Stimulated activated naive CD8-positive, alpha-beta T cell treated with anti-CD3 and anti-CD28 coated beads, Interleukin-15, amount 100 ng/mL, for 72 hours (primary cell): Measurements from ENCODE around the gene PLD3.
"Not testable (repeated sequence)": the region's sequence is repeated elsewhere in the genome, so short reads cannot be mapped to it uniquely, and the experiment has no call there.

ENCODE experiments used
- ATAC-seq: fragments of 150-1000 bp; cut with Tn5 transposase; 2 replicates; pipeline ENCODE4 v1.10.0; 2021; ENCODE audit warnings: mild to moderate bottlenecking, moderate library complexity
- DNase-seq, 2 donors: peaks; one replicate each; pipeline ENCODE4 v3.0.0; 2021 to 2022
- H3K27ac Mint-ChIP-seq, 2 donors: one replicate each; pipeline ENCODE4 v1.8.0; 2022; ENCODE audit warnings: mild to moderate bottlenecking in 2 of 2, mixed read lengths in 2 of 2, moderate library complexity in 2 of 2
- H3K27me3 Mint-ChIP-seq: one replicate; pipeline ENCODE4 v1.8.0; 2022; ENCODE audit warnings: mixed read lengths
- H3K4me1 Mint-ChIP-seq: one replicate; pipeline ENCODE4 v1.8.0; 2022; ENCODE audit warnings: mild to moderate bottlenecking, mixed read lengths
- H3K4me3 Mint-ChIP-seq, 2 donors: one replicate each; pipeline ENCODE4 v1.8.0; 2022; ENCODE audit warnings: mild to moderate bottlenecking in 2 of 2, mixed read lengths in 2 of 2, moderate library complexity in 1 of 2
- H3K9me3 Mint-ChIP-seq, 2 donors: one replicate each; pipeline ENCODE4 v1.8.0; 2022; ENCODE audit warnings: mixed read lengths in 2 of 2

The PLD3 gene

DNA sequence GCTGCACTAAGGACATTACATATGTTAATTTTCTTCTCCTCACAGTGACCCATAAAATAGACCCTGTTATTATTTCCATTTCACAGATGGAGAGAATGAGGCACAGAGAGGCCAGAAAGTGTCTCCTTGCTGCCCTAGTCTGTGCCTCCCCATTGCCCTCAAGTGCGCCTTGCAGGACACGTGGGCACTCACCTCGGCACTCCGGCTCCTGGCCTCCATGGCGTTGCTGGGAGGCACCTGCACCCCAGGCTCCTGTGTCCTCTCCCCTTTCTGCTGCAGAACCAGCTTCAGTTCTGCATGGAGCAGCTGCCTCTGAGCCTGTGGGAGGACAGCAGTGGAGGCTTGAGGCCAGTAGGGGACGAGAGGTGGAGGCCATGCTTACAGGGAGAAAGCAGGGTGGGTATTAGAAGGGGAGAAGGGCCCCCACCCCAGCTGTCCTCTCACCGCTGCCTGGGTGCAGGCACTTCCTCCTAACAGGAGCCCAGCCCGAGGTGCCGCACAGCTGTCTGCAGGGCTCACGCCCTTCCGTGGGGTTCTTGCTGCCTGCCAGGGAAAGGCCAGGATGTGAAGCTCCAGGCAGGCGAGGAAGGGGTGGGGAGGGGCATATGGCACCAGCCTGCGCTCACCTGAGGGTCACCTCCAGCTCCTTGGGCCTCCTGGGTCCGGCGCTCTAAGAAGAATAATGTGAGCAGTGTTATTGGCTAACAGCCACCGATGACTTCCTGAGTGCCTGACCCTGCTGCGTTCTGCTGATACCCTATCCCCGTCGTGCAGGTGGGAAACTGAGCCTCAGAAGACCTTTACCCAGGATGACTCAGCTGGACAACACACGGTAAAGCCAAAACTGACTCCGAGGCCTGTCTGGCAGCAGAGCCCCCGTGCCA is 59.5 kb downstream of the PLD3 start:
- no peak for DNase-seq
- no peak overlapping the region for H3K27ac Mint-ChIP-seq
- H3K27me3 Mint-ChIP-seq: peaks cover 9% of the 10 kb centered on the region
- no peak for ATAC-seq
- no peaks in the 10 kb centered on the region for H3K9me3 Mint-ChIP-seq
- H3K4me1 Mint-ChIP-seq: peaks cover 19% of the 10 kb centered on the region
- H3K4me3 Mint-ChIP-seq: no peak overlapping the region

- H3K4me1 Mint-ChIP-seq: peaks cover 18% of the 10 kb centered on the region
- H3K9me3 Mint-ChIP-seq: not testable (repeated sequence)
Observed at GRCh38 chr19:40408598-40408925, 60.1 kb downstream of the PLD3 start.

DNA sequence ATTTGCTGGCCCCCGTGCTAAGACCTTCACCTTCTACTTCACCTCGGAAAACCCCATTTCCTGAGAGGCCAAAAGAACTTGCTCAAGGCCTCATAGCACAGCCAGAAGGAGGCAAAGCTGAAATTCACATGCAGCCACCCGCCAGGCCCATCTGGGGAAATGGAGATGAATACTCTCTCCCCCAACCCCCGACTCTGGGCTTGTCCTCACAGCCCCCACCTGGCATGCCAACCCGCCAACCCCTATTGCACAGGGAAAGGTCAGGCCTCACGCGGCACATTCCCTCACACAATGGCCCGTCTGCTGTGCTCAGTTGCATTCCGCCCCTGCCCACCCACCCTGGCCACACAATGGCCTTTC is 61.5 kb downstream of the PLD3 start:
- Mint-ChIP-seq H3K9me3 (no peaks in the 10 kb centered on the region), H3K4me1 (peaks cover 20% of the 10 kb centered on the region), H3K4me3 (no peak overlapping the region), H3K27me3 (peaks cover 9% of the 10 kb centered on the region), H3K27ac (no peak overlapping the region)
- DNase-seq: no peak
- no peak for ATAC-seq

More at GRCh38 chr19:40408598-40408925, 60.1 kb downstream of the PLD3 start:
- H3K27ac Mint-ChIP-seq, H3K27me3 Mint-ChIP-seq, ATAC-seq, DNase-seq, H3K4me3 Mint-ChIP-seq: not testable (repeated sequence)

- H3K27me3 Mint-ChIP-seq: peaks cover 9% of the 10 kb centered on the region
- ATAC-seq (no peak), DNase-seq (no peak)
- H3K27ac Mint-ChIP-seq: no peak overlapping the region
- H3K4me1 Mint-ChIP-seq: peaks cover 20% of the 10 kb centered on the region
- H3K9me3 Mint-ChIP-seq: no peaks in the 10 kb centered on the region
- no peak overlapping the region for H3K4me3 Mint-ChIP-seq
Observed at GRCh38 chr19:40411125-40411842, 62.8 kb downstream of the PLD3 start.

DNA sequence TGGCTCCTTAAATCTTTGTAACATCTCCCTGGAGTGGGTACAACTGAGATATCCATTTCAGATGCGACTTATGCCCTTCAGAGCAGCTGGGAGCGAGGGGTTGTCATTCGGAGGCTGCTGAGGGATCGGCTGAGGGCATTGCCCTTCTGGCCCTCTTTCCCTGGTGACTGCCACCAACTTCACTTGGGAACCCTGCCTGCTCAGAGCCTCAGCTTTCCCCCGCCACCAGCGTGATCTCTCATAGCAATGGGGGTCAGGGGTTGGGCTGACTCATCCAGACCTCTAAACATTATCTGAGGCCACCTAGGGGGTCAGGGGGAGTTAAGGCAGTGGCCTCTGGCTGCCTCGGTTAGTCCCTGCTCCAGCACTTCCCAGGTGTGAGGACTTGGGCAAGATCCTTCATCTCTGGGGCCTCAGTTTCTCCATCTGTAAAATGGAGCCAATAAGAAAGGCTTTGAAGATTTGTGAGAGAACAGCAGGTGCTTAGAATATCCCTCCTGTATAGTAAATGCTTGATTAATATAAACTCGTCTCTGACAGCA is 63.5 kb downstream of the PLD3 start:
- Mint-ChIP-seq H3K4me3 (no peak overlapping the region), H3K27ac (no peak overlapping the region), H3K4me1 (peaks cover 25% of the 10 kb centered on the region), H3K9me3 (no peaks in the 10 kb centered on the region), H3K27me3 (peaks cover 9% of the 10 kb centered on the region)
- no peak for ATAC-seq
- no peak for DNase-seq

GRCh38 chr19:40412866-40413265 is 64.4 kb downstream of the PLD3 start:
- DNase-seq: no peak
- H3K27ac Mint-ChIP-seq: peak overlapping the region in 1 of 2 donors; percentile 19
- peaks cover 26% of the 10 kb centered on the region for H3K4me1 Mint-ChIP-seq
- H3K27me3 Mint-ChIP-seq: peaks cover 9% of the 10 kb centered on the region
- no peak overlapping the region for H3K4me3 Mint-ChIP-seq
- ATAC-seq: no peak
- H3K9me3 Mint-ChIP-seq: no peaks in the 10 kb centered on the region

DNA sequence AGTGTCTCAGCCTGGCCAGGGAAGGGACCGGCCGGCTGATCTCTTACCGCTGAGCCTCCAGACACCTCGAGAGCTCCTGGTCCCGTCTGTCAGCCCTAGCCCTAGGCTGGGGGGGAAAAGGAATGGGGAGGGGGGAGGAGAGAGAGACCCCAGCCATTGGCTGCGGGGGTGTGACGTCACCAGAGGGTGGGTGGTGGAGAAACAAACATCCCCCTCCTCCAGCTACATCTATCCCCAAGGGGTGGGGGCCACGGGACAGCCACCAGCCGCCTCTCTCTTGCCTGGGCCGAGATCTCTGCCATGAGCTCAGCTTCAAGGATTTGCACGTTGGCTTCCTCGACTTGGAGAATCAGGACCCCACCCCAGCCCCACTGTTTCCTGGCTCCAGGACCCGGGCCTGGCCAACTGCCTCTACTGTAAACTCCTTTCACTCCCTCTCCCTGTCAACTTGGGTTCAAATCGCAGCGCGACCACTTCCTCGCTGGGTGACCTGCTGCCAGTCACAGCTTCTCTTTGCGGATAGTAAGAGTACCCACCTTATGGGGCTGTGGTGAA is 64.9 kb downstream of the PLD3 start, which contains the start of gene PRX:
Gene PRX, minus strand, starts transcription at position 88 of the 555 bp plus-strand sequence. CDS start 5,446 bp downstream, outside the sequence.
- Mint-ChIP-seq H3K9me3 (no peaks in the 10 kb centered on the region), H3K27ac (peak within 1 kb of the TSS; percentile 14 to 35), H3K4me3 (no peak within 1 kb of the TSS), H3K4me1 (peaks cover 22% of the 10 kb centered on the region), H3K27me3 (peaks cover 9% of the 10 kb centered on the region)
- DNase-seq (no peak), ATAC-seq (no peak)

DNA sequence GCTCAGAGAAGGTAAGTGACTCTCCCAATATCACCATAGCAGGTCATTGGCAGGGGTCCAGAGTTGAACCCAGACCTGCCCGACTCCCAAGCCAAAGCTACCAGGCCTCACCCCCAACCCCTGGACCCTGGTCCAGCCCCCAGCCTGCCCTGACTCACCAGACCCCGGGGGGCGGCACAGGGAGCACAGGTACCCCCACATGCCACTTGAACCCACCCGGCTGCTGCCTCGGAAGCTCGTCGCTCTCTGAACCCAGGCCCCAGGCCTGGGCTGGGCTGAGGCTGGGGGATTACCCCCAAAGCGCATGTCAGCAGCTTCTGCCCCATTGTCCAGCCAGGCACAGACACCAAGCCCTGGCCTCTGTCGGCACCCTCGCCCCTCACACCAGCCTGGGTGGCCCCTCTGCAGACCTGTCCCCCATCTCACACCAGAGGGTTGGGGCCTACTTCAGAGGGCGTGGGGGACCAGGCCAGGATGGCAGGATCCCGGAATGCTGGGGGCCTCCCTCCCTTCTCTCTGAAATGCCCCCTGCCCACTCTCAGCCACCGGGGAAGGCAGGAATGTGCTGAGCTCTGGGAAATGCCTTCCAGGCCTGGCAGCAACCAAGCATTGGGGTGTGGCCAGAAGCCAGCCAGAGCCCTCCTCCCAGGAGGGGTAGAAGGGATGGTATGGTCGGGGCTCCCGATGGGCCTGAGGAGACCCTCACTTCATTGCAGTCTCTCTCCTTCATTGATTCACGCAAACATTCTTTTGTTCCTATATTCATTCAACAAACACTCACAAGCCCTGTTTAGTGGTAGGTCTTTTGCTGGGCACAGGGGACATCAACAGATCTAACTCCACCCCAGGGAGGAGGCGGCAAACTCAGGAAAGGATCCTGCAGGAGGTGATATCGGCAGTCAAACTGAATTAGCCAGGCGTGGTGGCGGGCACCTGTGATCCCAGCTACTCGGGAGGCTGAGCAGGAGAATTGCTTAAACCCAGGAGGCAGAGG is 66.3 kb downstream of the PLD3 start:
- Mint-ChIP-seq H3K27me3 (peaks cover 9% of the 10 kb centered on the region), H3K27ac (no peak overlapping the region), H3K4me3 (no peak overlapping the region), H3K4me1 (peaks cover 22% of the 10 kb centered on the region), H3K9me3 (no peaks in the 10 kb centered on the region)
- no peak for ATAC-seq
- no peak for DNase-seq

DNA sequence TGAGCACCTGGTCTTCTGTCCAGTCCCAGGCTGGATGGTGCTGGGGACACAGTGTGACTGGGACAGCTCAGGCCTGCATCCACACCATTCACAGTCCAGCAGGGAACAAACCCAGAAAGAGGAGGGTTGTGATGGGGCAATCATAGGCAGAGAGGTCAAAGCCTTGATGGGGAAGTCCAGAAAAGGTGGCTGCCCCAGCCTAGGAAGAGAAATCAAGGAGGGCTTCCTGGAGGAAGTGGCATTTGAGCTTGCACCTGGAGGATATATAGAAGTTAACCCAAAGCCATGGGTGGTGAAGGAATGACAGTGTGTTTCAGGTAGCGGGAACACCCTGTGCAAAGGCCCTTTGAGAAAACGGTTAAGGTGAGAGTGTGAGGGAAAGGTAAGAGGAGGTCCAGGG is 67.3 kb downstream of the PLD3 start:
- H3K4me3 Mint-ChIP-seq: no peak overlapping the region
- ATAC-seq: no peak
- peaks cover 9% of the 10 kb centered on the region for H3K27me3 Mint-ChIP-seq
- H3K9me3 Mint-ChIP-seq: no peaks in the 10 kb centered on the region
- peaks cover 22% of the 10 kb centered on the region for H3K4me1 Mint-ChIP-seq
- no peak for DNase-seq
- no peak overlapping the region for H3K27ac Mint-ChIP-seq

DNA sequence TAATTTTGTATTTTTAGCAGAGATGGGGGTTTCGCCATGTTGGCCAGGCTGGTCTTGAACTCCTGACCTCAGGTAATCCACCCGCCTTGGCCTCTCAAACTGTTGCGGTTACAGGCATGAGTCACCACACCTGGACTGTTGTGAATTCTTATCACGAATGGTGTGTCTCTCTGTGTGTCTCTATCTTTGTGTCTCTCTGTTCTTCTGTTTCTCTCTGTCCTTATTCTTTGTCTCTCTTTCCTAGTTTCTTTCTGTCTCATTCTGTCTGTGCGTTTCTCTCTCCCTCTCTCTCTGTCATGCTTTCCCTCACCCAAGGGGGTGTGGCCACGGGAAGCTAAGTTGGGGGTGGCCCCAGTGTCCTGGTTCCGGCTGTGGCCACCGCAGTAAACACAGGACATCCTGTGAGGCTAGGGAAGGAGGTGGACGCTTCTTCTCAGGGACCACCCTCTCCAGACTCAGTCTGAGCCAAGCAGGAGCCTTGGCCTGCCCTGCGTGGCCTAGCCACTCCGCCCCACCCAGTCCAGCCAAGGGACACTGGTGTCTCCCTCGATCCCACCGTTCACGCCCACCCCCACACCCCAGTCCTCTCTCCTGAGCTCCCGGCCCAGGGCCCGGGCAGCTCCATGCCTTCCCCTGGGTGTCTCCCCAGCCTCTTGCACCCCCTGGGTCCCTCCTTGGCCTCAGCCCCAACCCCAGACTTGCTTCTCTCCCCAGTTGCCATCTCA is 68.6 kb downstream of the PLD3 start:
- DNase-seq: no peak
- H3K4me1 Mint-ChIP-seq: peaks cover 27% of the 10 kb centered on the region
- no peaks in the 10 kb centered on the region for H3K9me3 Mint-ChIP-seq
- peaks cover 4% of the 10 kb centered on the region for H3K27me3 Mint-ChIP-seq
- peak overlapping the region; percentile 50 to 83 for H3K27ac Mint-ChIP-seq
- peak overlapping the region in 1 of 2 donors; percentile 13 for H3K4me3 Mint-ChIP-seq
- ATAC-seq: no peak

- Mint-ChIP-seq H3K9me3 (no peaks in the 10 kb centered on the region), H3K27ac (peak overlapping the region in 1 of 2 donors; percentile 83), H3K4me3 (no peak overlapping the region), H3K27me3 (no peaks in the 10 kb centered on the region), H3K4me1 (peaks cover 33% of the 10 kb centered on the region)
- DNase-seq: no peak
- no peak for ATAC-seq
Observed at GRCh38 chr19:40417643-40417981, 69.1 kb downstream of the PLD3 start.

DNA sequence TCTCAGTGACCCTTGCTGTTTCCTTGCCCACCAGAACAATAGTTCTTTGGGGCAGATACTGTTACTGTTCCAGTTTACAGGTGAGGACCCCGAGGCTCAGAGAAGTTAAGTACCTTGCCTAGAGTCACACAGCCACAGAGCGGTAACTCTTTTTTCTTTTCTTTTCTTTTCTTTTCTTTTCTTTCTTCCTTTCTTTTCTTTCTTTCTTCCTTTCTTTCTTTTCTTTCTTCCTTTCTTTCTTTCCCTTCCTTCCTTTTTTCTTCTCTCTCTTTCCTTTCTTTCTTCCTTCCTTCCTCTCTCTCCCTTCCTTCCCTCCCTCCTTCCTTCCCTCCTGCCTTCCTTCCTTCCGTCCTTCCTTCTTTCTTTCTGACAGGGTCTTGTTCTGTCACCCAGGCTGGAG is 69.5 kb downstream of the PLD3 start:
- Mint-ChIP-seq H3K27me3 (no peaks in the 10 kb centered on the region), H3K9me3 (no peaks in the 10 kb centered on the region), H3K27ac (no peak overlapping the region), H3K4me1 (peaks cover 37% of the 10 kb centered on the region), H3K4me3 (no peak overlapping the region)
- no peak for ATAC-seq
- no peak for DNase-seq

DNA sequence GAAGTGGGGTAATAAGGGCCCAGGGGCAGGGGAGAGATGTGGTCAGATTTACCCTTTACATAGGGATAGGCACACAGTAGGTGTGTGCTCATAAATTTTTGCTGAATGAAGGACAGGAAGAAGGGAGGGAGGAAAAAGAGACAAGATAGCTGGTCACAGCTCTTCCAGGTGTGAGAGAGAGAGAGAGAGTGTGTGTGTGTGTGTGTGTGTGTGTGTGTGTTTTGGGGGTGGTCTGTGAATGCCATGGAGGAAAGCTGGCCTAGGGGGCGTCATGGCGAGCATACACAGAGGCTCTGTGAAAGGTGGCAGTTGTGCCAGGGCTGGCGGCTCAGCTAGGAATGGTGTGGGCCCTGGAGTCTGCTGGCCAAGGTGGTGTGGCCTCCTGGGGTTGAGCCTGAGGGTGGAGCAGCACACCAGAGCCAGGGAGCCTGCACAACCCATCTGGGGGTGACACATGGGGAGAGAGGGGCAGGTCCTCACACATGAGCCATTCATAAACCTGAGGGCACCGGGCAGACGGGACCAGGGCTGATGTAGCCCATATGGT is 70.6 kb downstream of the PLD3 start:
- peak overlapping the region in 1 of 2 donors; percentile 11 for H3K27ac Mint-ChIP-seq
- no peak overlapping the region for H3K4me3 Mint-ChIP-seq
- peaks cover 35% of the 10 kb centered on the region for H3K4me1 Mint-ChIP-seq
- ATAC-seq: no peak
- no peaks in the 10 kb centered on the region for H3K9me3 Mint-ChIP-seq
- no peaks in the 10 kb centered on the region for H3K27me3 Mint-ChIP-seq
- DNase-seq: no peak

DNA sequence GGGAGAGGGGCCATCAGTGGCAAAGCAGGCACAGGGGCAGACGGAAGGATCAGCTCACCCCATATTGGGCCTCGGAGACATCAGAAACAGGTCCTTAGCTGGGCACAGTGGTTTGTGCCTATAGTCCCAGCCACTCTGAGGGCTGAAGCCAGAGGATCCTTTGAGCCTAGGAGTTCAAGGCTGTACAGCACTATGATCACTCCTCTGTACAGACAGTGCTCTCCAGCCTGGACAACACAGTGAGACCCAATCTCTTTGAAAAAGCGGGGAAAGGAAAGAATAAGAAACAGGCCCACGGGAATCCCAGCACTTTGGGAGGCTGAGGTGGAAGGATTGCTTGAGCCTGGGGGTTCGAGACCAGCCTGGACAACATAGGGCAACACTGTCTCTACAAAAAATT is 71.3 kb downstream of the PLD3 start:
- H3K9me3 Mint-ChIP-seq: no peaks in the 10 kb centered on the region
- no peak overlapping the region for H3K27ac Mint-ChIP-seq
- no peaks in the 10 kb centered on the region for H3K27me3 Mint-ChIP-seq
- ATAC-seq (no peak), DNase-seq (no peak)
- peaks cover 41% of the 10 kb centered on the region for H3K4me1 Mint-ChIP-seq
- peak overlapping the region; percentile 3 to 13 for H3K4me3 Mint-ChIP-seq
